ENCODE data around the gene SPRR3. TPM values are rescaled to one million over a fixed set of nuclear protein-coding genes. Genes with fewer than 3 reads are reported as not detected.

The SPRR3 gene
- total RNA-seq, 4 donors from 2014 or later: not detected

DNA sequence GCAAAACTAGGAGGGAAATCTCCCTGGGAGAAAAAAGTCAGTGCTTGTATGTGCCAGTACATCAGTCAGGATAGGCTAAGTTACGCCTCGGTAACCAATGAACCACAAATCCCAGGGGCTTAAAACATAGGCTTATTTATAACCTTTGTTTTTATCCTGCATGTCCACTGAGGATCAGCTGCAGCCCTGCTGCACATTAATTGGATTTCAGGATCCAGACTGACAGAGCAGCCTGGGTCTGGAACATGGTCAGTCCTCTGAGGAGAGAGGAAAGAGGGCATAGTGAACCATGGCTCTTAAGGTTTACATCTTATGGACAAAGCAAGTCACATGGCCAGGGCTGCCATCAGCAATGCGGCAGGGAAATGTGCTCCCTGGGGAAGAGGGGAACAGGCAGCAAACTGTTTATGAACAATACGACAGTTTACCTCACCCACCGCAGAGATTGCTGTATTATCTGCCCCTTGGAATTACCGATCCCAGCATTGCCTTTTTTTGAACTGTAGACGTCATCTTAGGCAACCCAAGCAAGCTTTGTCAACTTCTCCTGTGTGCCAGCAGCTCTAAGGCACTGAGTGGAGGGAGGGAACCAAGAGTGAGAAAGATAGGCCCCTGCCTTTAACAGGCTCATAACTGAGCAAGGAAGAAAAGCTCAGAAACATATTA, 40.2 kb upstream of the SPRR3 start:
- TF ChIP-seq, protein P1, sequence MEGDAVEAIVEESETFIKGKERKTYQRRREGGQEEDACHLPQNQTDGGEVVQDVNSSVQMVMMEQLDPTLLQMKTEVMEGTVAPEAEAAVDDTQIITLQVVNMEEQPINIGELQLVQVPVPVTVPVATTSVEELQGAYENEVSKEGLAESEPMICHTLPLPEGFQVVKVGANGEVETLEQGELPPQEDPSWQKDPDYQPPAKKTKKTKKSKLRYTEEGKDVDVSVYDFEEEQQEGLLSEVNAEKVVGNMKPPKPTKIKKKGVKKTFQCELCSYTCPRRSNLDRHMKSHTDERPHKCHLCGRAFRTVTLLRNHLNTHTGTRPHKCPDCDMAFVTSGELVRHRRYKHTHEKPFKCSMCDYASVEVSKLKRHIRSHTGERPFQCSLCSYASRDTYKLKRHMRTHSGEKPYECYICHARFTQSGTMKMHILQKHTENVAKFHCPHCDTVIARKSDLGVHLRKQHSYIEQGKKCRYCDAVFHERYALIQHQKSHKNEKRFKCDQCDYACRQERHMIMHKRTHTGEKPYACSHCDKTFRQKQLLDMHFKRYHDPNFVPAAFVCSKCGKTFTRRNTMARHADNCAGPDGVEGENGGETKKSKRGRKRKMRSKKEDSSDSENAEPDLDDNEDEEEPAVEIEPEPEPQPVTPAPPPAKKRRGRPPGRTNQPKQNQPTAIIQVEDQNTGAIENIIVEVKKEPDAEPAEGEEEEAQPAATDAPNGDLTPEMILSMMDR (IDR thresholded peaks at IDR 0.05; ENCODE audit: low read depth): no peak

DNA sequence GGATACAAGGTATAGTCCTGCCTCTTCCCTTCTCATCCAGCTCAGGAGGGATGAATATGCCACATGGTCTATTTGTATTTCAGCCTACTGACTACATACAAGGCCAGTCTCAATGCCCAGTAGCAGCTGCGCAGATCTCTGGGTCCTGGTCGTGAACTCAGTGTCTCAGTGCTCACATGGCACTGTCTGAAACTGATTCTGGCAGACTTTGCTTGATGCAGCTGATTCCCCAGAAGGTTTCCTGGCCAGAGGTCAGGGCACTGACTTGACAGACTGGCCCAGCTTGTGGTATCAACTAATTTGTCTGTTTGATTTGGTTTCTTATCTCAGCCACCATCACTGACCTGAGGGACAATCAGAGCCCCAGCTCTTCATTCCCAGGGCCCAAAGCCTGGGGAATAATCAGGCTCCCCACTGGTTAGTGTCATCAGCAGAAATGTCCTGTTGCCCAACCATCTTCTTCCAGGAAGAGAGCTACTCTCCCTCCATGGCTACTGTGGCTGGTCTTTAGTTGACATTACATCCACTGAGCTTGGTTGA, 38.6 kb upstream of the SPRR3 start:
- TF ChIP-seq, protein P1 (IDR thresholded peaks at IDR 0.05; ENCODE audit: low read depth): no peak

DNA sequence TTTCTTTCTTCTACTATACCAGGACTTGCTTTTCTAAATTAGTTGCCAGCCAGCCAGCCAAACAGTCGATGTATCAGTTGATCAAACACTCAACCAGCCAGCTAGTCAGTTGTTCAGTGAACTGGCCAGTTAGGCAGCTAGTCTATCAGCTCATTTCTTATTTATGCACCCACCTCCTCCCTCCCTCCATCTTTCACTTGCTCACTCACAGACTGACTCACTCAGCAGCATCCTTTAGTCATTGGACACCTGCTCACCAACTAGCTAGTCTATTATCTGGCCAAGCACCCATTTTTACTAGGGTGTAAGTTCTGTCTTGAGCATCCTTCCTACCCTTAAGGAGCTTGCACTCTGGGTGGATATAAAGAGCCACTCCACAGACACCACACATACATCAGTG, 37.0 kb upstream of the SPRR3 start:
- TF ChIP-seq, protein P1 (IDR thresholded peaks at IDR 0.05; ENCODE audit: low read depth): no peak

DNA sequence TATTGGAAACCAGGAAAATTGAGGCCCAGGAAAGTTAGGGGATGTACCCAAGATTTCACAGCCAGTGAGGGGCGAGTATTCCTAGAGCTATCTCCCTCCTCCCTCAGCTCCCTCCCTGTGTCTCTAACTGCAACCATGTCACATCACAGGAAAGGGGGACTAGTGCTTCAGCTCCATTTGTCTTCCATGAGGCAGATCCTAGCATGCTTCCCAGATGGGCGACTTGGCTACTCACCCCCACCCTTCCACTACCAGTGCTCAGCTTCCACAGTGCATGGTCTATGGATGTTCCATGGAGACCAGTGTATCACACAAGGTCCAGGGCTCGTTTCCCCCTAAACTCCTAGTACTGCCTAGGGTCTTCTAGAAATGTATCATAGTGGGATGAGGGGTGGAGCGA, 35.7 kb upstream of the SPRR3 start:
- TF ChIP-seq, protein P1 (IDR thresholded peaks at IDR 0.05; ENCODE audit: low read depth): no peak

DNA sequence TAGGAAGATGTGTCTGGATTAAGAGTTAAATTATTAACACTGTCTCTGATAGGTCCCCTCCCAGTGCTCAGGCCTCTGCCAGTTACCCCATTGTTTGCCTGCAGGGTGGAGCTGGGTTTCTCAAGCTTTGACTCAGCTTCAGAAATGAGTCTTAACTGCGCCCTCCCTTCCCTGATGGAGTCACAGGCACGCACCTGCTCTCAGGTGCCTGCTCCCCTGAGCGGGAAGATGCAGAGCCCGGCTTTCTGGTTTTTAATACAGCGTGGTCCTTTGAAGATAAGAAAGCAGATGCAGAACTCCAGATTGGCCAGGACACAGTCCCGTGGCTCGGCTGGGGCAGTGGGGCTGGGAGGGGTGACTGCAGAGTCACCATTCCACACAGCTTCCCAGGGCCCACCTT, 34.3 kb upstream of the SPRR3 start:
- TF ChIP-seq, protein P1 (IDR thresholded peaks at IDR 0.05; ENCODE audit: low read depth): no peak

DNA sequence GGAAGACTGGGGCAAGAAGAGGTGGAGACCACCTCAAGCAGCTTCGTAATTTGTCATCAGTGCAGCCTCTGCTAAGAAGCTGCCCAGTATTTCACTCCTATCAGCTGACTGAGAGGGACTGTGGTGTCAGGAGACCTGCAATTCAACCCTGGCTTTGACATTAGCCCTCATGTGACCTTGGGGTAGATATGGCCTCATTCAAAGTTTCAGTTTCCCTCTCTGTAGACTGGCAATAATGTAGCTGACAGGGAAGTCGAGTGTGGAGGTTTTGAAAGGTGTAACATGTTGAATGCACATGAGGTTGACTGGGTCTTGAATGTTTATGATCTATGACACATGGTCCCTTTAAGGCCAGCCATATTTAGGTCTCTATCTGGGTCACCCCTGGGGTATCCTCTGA, 33.3 kb upstream of the SPRR3 start:
- TF ChIP-seq, protein P1 (IDR thresholded peaks at IDR 0.05; ENCODE audit: low read depth): no peak

DNA sequence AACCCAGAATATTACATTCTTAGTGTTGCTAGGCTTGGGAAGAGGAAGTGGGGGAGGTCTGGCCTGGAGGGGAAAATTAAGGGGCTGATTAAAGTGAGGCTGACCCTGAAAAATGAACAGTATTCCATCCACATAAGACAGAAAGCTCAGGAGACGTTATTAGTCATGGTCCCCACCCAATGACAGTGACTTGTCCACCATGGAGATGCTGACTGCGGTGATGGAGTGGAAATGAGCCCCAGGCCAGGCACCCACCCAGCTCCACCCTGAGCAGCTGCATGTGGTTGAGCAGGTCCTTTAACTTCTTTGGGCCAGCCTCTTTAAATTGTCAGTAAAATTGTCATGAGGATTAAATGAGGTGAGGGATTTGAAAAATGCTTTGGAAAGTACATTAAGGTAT, 32.5 kb upstream of the SPRR3 start:
- TF ChIP-seq, protein P1 (IDR thresholded peaks at IDR 0.05; ENCODE audit: low read depth): no peak
